ENCODE results near the gene ARHGAP42.

ARHGAP42 gene

DNA sequence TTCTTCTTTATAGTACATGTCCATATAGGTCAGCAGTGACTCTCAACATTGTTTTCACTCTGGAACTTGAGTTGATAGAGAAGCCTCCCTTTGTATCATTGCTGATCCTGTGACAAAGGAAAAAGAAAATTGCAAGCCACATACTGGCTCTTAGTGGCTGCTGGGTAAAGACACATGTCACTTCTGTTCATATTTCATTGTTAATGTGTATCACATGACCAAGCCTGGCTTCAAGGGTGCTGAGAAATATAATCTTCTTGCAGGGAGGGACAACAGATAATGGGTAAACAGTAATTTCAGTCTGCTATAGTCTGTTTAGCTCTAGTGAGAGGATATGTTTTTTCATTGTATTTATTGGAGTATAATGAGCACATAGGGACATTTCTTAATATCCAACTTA is 269.3 kb downstream of the ARHGAP42 start:
- no peak for TF ChIP-seq CTCF (IDR thresholded peaks at IDR 0.05; ENCODE audit: control insufficient read depth, insufficient read depth, low read depth, low read length, missing control alignments)
- no peak for DNase-seq (ENCODE audit: low read depth)
- H3K4me3 ChIP-seq (ENCODE audit: control insufficient read depth, low read depth, low read length): no peak overlapping the region

DNA sequence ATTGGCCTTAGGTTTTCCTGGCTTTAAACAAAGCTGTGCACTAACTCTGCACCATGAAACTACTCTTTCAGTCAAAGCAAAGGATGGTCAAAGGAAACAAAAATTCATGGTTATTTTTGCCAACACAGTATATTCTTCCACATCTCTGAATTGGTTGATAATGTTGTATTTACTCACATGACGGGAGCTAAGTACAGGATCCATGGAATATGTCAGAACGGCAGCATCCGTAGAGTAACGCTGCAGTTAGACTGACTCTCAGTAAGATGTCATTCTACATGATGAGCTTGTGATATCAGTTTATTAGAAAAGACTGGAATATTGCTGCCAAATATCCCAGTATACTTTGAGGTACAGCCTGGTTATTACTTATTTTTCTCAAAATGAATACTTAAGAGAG is 270.4 kb downstream of the ARHGAP42 start:
- DNase-seq (ENCODE audit: low read depth): no peak
- TF ChIP-seq CTCF (IDR thresholded peaks at IDR 0.05; ENCODE audit: control insufficient read depth, insufficient read depth, low read depth, low read length, missing control alignments): no peak
- H3K4me3 ChIP-seq (ENCODE audit: control insufficient read depth, low read depth, low read length): no peak overlapping the region

DNA sequence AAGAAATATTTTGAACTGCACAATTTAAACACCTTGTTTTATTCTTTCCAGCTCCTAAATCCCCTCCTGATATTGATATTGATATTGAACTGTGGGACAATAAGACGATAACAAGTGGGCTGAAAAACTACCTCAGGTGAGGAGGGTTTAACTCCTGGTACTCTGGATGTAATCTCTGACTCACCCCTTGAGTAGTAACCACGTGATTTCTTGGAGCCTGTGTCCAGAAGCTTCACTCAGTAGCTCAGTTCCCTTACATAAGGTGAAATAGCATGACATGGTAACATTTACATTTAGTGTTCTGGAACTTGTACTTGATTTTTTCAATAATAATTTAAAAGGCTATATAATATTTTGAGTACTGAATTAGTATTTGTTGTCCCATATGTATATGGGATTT is 274.5 kb downstream of the ARHGAP42 start:
- H3K4me3 ChIP-seq (ENCODE audit: control insufficient read depth, low read depth, low read length): no peak overlapping the region
- no peak for DNase-seq (ENCODE audit: low read depth)
- no peak for TF ChIP-seq CTCF (IDR thresholded peaks at IDR 0.05; ENCODE audit: control insufficient read depth, insufficient read depth, low read depth, low read length, missing control alignments)

GRCh38 chr11:100963375-100963774 is 276.3 kb downstream of the ARHGAP42 start:
- no peak for DNase-seq (ENCODE audit: low read depth)

DNA sequence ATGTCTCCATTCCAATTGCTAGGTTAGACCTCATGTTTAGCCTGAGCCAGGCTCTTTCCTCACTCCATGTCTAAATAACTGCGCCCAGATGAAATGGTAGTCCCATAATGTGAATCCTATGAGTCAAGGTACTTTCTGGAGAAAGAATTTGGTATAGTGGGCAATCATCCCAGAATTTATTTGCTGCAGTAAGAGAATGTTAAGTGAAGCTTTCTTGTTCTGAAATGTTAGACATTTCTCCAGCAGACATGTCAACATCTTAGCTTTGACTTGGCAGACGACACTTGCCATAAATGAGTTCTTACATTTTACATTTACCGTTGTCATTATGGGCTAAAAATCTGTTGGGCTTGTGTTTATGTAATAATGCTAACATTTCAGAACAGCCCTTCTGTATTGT is 277.3 kb downstream of the ARHGAP42 start:
- no peak for DNase-seq (ENCODE audit: low read depth)
- H3K4me3 ChIP-seq (ENCODE audit: control insufficient read depth, low read depth, low read length): no peak overlapping the region
- no peak for TF ChIP-seq CTCF (IDR thresholded peaks at IDR 0.05; ENCODE audit: control insufficient read depth, insufficient read depth, low read depth, low read length, missing control alignments)

More at GRCh38 chr11:100963375-100963774, 276.3 kb downstream of the ARHGAP42 start:
- no peak overlapping the region for H3K4me3 ChIP-seq (ENCODE audit: control insufficient read depth, low read depth, low read length)
- TF ChIP-seq CTCF (IDR thresholded peaks at IDR 0.05; ENCODE audit: control insufficient read depth, insufficient read depth, low read depth, low read length, missing control alignments): no peak

DNA sequence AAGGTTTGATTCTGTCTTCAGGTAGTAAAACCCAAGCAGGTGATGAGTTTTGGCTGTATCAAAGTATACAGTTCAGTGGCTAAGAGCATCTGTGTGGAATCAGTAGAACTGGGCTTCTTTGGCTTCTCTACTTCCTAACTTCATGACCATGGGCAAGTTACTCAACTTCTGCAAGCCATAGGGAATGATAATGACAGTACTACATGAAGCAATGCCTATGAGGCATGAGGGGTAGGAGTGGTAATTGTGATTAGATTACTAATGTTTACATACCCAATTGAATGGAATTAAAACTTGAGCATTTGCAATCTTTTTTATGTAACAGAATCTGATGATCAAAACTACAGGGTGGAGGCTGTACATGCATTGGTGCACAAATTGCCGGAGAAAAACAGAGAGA is 278.3 kb downstream of the ARHGAP42 start:
- no peak for DNase-seq (ENCODE audit: low read depth)
- no peak for TF ChIP-seq CTCF (IDR thresholded peaks at IDR 0.05; ENCODE audit: control insufficient read depth, insufficient read depth, low read depth, low read length, missing control alignments)
- no peak overlapping the region for H3K4me3 ChIP-seq (ENCODE audit: control insufficient read depth, low read depth, low read length)

DNA sequence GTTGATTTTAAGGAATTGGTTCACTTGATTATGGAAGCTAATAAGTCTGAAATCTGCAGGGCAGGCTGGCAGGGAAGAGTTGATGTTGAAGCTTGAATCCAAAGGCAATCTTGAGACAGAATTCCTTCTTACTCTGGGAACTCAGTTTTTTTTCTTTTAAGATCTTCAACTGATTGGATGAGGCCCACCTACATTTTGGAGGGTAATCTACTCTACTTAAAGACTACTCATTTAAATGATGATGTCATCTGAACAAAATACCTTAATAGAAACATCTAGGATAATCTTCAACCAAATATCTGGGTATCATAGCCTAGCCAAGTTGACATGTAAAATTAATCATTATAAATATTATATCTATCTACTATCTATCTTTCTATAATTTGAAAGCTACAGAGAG is 279.3 kb downstream of the ARHGAP42 start:
- TF ChIP-seq CTCF (IDR thresholded peaks at IDR 0.05; ENCODE audit: control insufficient read depth, insufficient read depth, low read depth, low read length, missing control alignments): no peak
- DNase-seq (ENCODE audit: low read depth): no peak
- no peak overlapping the region for H3K4me3 ChIP-seq (ENCODE audit: control insufficient read depth, low read depth, low read length)
